Kidney glomerular epithelial cell (primary cell): ENCODE measurements around the gene CLPX.
"Not testable (repeated sequence)": the region's sequence is repeated elsewhere in the genome, so short reads cannot be mapped to it uniquely, and the experiment has no call there.

Source experiments
- DNase-seq: peaks from one replicate; lab custom pipeline; 2025; lab: John Stamatoyannopoulos, UW

CLPX gene

DNA sequence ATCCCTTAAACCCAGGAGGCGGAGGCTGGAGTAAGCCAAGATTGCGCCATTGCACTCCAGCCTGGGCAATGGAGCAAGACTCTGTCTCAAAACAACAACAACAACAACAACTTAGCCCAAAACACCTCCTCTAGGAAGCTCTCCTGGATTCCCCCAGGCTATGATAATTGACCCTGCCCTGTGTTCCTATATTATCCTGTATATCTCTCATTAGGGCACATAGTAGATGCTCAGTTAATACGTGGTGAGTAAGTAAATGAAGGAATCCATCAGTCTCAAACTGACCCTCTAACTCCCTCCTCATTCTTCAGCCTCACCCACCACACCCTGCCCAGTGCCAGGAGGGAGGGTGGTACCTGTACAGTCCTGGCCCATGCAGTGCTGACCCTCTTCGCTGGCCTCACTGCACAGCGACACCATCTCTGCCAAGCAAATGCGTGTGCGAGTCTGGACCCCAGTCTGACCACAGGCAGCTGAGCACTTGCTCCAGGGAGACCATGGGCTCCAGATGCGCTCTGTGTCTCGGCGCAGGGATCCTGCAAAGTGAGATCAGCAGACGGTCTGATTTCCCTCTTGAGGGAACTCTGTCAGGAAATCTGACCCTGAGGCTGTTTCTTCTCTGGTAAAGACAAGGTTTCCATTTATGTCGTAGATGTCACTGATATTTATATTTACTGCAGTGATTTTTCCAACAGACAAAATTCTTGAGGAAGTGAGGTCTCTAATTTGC is 20.0 kb upstream of the CLPX start:
- DNase-seq: no peak

DNA sequence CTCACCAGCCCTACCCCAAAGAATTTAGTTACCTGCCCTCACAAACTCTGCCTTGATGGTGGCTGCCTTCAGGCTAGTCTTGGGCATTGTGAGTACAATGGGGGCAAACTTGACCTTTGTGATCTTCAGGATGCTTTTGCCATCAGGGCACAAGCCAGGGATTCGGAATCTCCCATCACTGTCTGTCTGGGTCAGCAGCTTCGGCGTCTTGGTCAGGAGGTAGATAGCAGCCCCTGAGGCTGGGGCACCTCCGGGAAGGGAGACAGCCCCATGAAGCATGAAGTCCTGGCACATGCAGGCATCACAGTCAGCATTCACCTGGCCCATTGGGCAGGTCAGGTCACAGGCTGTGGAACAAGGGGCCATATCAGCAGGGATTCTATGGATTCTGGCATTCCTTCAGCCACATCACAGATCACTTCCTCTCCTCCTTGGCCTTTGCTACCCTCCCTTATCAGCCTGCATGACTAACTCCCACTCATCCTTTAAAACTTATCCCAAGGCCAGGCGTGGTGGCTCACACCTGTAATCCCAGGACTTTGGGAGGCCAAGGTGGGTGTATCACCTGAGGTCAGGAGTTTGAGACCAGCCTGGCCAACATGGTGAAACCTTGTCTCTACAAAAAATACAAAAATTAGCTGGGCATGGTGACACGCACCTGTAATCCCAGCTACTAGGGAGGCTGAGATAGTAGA is 19.2 kb upstream of the CLPX start:
- no peak for DNase-seq

DNA sequence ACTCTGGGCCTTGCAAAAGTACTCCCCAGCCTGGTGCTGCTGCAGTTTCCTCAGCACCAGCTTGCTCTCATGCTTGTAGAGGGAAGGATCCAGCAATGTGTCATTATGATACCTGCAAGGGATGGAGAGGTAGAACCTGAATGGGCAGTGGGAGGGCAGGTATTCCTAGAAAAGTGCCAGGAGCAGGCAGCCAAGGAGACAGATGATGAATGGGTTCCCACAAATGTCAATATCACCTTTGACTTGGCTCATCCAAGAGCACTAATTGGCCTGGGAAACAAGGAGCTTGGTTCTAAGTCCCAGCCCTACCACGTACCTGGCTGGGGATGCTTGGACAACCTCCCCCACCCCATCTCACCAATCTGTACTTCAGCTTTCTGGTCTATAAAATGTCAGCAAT is 16.8 kb upstream of the CLPX start:
- DNase-seq: no peak

- no peak for DNase-seq
These were observed 13.4 kb upstream of the CLPX start for GRCh38 chr15:65198571-65198970.

GRCh38 chr15:65197337-65197645 is 12.1 kb upstream of the CLPX start:
- no peak for DNase-seq

GRCh38 chr15:65196637-65197336 is 11.6 kb upstream of the CLPX start:
- DNase-seq: no peak

- DNase-seq: no peak
These were observed 10.4 kb upstream of the CLPX start for GRCh38 chr15:65195548-65195923.

DNA sequence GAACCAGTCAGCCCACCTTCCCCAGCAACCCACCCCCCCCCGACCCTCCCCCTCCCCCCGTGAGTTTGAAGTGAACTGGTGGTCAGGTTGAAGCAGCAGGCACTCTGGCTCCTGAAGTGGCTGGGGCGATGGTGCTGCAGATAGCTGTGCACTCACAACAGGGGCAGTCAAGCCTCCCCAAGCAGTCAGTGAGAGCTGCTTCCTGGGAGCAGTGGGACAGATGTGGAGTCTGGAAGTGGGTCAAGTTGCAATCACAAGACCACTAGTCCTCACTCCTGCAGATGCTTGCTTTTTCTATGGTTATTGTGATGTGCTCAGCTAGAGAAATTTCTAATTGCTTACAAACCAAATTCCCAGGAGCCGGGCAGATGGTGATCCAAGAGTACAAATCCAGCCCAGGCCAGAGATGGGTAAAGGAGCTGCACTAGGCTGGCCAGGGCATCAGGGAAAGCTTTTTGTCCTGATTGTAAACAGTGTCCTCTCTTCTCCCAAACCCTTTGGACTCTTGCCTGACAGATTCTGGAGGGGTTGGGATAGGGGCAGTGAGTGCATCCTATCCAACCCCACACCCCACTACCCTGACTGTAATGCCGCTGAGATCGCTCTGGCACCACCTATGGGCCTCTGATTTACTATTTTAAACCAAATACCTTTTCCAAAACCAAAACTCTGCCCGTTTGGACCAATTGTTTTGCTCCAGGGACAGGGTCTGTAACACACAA is 9.8 kb upstream of the CLPX start:
- DNase-seq: no peak

- no peak for DNase-seq
These were observed 6.9 kb upstream of the CLPX start for GRCh38 chr15:65192016-65192415.

- DNase-seq: peak; percentile 59
These were observed 4.1 kb upstream of the CLPX start for GRCh38 chr15:65189102-65189740.

GRCh38 chr15:65188472-65188871 is 3.3 kb upstream of the CLPX start:
- not testable (repeated sequence) for DNase-seq

- DNase-seq: peak; percentile 36
These were observed 756 bp downstream of the CLPX start for GRCh38 chr15:65184305-65184867.

DNA sequence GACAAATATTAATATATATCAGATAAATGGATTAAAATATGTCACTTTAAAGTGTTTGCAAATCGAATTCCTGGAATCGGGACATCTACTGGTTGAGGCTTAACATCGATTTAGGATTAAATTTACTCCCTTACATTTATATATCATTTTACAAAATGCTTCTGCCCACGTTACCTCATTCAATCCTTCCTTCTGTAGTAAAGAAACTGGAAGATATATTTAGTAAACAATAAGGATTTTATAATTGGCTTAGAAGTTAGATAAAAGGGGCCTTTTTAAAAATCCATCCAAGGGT is 1.3 kb downstream of the CLPX start:
- DNase-seq: no peak

- no peak for DNase-seq
These were observed 2.6 kb downstream of the CLPX start for GRCh38 chr15:65182538-65182937.

GRCh38 chr15:65181582-65182353 is 3.4 kb downstream of the CLPX start:
- DNase-seq: not testable (repeated sequence)

- no peak for DNase-seq
These were observed 5.0 kb downstream of the CLPX start for GRCh38 chr15:65180167-65180566.

DNA sequence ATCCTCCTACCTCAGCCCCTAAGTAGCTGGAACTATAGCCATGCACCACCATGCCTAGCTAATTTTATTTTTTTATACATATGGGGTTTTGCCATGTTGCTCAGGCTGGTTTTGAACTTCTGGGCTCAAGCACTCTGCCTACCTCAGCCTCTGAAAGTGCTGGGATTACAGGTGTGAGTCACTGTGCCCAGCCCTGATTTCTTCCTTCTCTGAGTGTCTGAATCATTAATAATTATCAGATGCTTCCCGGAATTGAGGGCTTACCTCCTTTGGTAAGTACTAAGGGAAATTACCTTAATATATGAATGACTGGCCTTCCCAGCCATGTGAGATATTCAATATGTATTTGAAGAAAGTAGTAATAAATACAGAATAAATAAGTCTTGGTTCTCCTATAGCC is 7.2 kb downstream of the CLPX start:
- peak; percentile 18 for DNase-seq

DNA sequence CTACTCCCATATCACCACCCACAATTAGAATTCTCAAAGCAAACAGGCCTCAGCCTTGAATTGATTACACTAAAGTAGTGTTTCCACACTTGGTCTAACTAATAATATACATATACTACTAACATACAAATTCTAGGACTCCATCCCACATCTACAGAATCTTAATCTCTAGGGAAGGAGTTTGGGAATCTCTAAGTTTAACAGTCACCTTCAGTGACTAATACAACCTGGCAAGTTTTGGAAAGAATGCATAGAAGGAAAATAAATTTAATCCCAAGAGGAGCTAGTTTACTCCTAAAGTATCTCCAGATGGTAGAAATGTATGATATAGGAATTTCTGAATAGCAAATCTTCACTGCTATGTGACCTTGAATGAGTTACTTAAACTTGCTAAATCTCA is 9.1 kb downstream of the CLPX start:
- DNase-seq: no peak

GRCh38 chr15:65175511-65175910 is 9.6 kb downstream of the CLPX start:
- DNase-seq: peak; percentile 48

- no peak for DNase-seq
These were observed 10.6 kb downstream of the CLPX start for GRCh38 chr15:65174509-65174908.

GRCh38 chr15:65172531-65172930 is 12.6 kb downstream of the CLPX start:
- no peak for DNase-seq
